ENCODE measurements around the gene UTS2B.

- TF ChIP-seq SP1 (IDR thresholded peaks at IDR 0.05) (no peak), HDGF (IDR thresholded peaks at IDR 0.05; ENCODE audit: borderline replicate concordance) (no peak), NFRKB (IDR thresholded peaks at IDR 0.05) (no peak), ELF4 (IDR thresholded peaks at IDR 0.05) (no peak), FOXM1 (IDR thresholded peaks at IDR 0.05; ENCODE audit: borderline replicate concordance) (no peak)
These were observed 38.7 kb upstream of the UTS2B start for GRCh38 chr3:191368755-191369615.
